PC-9 (cell line): Measurements from ENCODE around the gene BZW2.

Source experiments
- EZH2 ChIP-seq: fragments of 200-600 bp; sonication (generic); IDR thresholded peaks from 2 replicates; pipeline ENCODE4 v1.8.0; 2017; ENCODE audit warnings: antibody characterized with exemption, low read depth
- TF ChIP-seq, protein P1 (sequence below): fragments of 200-600 bp; sonication (generic); conservative IDR thresholded peaks from 2 replicates; pipeline ENCODE4 v1.6.1; 2017; ENCODE audit warnings: mixed run types, antibody characterized with exemption, mild to moderate bottlenecking, moderate library complexity

DNA sequence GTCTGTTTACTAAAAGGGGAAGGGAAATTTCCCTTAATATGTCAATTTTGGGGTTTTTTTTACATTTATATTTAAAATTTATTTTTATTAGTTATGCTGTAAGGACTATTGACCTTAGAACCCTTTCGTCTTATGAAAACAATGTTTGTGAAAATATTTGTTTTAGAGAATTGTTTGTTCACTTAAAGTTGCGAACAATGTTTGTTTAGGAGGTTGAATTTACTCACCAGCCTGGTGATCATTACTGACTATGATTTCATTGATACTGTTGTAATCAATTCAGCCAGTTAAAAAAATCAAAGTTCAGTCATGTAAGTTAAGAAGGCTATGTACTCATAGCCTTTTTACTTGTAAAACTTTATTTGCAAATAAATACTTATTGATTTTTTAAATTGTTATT is 80.2 kb downstream of the BZW2 start:
- TF ChIP-seq, protein P1, sequence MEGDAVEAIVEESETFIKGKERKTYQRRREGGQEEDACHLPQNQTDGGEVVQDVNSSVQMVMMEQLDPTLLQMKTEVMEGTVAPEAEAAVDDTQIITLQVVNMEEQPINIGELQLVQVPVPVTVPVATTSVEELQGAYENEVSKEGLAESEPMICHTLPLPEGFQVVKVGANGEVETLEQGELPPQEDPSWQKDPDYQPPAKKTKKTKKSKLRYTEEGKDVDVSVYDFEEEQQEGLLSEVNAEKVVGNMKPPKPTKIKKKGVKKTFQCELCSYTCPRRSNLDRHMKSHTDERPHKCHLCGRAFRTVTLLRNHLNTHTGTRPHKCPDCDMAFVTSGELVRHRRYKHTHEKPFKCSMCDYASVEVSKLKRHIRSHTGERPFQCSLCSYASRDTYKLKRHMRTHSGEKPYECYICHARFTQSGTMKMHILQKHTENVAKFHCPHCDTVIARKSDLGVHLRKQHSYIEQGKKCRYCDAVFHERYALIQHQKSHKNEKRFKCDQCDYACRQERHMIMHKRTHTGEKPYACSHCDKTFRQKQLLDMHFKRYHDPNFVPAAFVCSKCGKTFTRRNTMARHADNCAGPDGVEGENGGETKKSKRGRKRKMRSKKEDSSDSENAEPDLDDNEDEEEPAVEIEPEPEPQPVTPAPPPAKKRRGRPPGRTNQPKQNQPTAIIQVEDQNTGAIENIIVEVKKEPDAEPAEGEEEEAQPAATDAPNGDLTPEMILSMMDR, result no peak
- TF ChIP-seq EZH2, result no peak
